ENCODE measurements around the gene ENAM. TPM values are rescaled to one million over a fixed set of nuclear protein-coding genes. Genes with fewer than 3 reads are reported as not detected.

The ENAM gene
- total and polyA plus RNA-seq, 10 of the 15 experiments (the other 5 are each of a cell fraction or from before 2014, with no cell fraction given): 0.04 to 1.3 (median 0.21) TPM

DNA sequence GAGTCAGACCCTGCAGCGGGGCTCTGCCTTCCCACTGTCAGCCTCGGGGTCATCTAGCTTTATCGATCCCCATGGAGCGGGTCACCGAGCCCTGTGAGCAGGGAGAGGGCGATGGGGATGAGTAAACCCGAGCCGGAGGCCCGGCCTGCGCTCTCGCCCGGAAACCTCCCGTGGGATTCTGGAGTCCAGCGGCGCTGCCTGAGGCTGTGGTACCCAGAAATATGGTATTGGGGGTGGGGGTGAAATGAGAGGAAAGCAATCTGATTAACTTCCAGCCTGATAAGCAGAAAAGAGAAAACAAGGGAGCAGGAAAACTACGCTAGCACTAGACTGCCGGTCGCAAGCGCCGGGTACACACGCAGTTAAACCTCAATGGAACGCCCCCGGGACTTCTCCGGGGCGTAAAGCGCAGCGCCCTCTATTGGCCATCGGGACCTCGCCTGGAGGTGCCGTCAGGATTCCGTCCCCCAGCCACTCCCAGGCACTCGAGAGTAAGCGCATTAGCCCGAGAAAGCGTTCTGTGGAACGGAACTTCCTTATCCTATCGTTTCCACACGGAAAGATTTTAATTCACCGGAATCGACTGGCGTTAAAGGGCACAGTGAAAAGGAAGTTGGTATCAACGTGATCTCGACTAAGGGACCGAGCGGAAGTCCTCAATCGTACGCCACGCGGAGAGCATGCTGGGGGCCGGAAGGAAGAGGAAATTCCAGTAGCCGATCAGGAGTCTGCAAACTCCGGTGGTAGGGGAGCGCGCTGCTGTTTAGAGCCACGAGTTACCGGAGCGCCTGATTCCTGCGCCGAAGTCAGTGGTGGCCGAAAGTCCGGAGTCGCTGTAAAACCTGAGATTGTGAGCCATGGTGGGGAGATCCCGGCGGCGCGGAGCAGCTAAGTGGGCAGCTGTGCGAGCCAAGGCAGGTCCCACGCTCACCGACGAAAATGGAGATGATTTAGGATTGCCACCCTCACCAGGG, 59.6 kb downstream of the ENAM start, which contains the start of gene UTP3 (continued):
- TF ChIP-seq SIX5 (IDR thresholded peaks at IDR 0.05; ENCODE audit: low read depth, low read length, severe bottlenecking) (peak; percentile 73), MAX (IDR thresholded peaks at IDR 0.05; ENCODE audit: low read depth, low read length) (peak; percentile 81), MYC (IDR thresholded peaks at IDR 0.05; ENCODE audit: insufficient read depth, insufficient read length, insufficient replicate concordance, low read length, severe bottlenecking) (no peak), RUNX3 (IDR thresholded peaks at IDR 0.05; ENCODE audit: low read length) (peak; percentile 75), MXI1 (IDR thresholded peaks at IDR 0.05; ENCODE audit: low read depth, low read length) (peak; percentile 92), SUPT20H (IDR thresholded peaks at IDR 0.05; ENCODE audit: borderline replicate concordance, control insufficient read depth, low read depth, low read length) (no peak), JUNB (IDR thresholded peaks at IDR 0.05) (peak; percentile 52), CREM (IDR thresholded peaks at IDR 0.05; ENCODE audit: low read depth) (peak; percentile 74; the same call in 1 of the 2 replicates), CREB1 (IDR thresholded peaks at IDR 0.05; ENCODE audit: low read depth) (peak; percentile 71), MTA2 (IDR thresholded peaks at IDR 0.05; ENCODE audit: low read depth) (0 out of 2 replicates have a peak, but pooled peaks have one; percentile 21), MTA3 (IDR thresholded peaks at IDR 0.05; ENCODE audit: borderline replicate concordance, low read length) (no peak), MEF2B (IDR thresholded peaks at IDR 0.05; ENCODE audit: partially characterized antibody, poor library complexity, severe bottlenecking) (peak; percentile 76), TCF12 (IDR thresholded peaks at IDR 0.05; ENCODE audit: low read depth, low read length) (peak; percentile 36), SKIL (IDR thresholded peaks at IDR 0.05; ENCODE audit: low read depth, poor library complexity, severe bottlenecking) (peak; percentile 76), IKZF1 (conservative IDR thresholded peaks at IDR 0.05) (peak; percentile 97), NR2C1 (IDR thresholded peaks at IDR 0.05) (peak; percentile 79)
- TF ChIP-seq, protein P1, sequence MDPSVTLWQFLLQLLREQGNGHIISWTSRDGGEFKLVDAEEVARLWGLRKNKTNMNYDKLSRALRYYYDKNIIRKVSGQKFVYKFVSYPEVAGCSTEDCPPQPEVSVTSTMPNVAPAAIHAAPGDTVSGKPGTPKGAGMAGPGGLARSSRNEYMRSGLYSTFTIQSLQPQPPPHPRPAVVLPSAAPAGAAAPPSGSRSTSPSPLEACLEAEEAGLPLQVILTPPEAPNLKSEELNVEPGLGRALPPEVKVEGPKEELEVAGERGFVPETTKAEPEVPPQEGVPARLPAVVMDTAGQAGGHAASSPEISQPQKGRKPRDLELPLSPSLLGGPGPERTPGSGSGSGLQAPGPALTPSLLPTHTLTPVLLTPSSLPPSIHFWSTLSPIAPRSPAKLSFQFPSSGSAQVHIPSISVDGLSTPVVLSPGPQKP (IDR thresholded peaks at IDR 0.05; ENCODE audit: low read depth, low read length): peak; percentile 96
- TF ChIP-seq, protein P2, sequence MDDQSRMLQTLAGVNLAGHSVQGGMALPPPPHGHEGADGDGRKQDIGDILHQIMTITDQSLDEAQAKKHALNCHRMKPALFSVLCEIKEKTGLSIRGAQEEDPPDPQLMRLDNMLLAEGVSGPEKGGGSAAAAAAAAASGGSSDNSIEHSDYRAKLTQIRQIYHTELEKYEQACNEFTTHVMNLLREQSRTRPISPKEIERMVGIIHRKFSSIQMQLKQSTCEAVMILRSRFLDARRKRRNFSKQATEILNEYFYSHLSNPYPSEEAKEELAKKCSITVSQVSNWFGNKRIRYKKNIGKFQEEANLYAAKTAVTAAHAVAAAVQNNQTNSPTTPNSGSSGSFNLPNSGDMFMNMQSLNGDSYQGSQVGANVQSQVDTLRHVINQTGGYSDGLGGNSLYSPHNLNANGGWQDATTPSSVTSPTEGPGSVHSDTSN (IDR thresholded peaks at IDR 0.05; ENCODE audit: insufficient replicate concordance, low read depth, low read length): no peak
- TF ChIP-seq, protein P3, sequence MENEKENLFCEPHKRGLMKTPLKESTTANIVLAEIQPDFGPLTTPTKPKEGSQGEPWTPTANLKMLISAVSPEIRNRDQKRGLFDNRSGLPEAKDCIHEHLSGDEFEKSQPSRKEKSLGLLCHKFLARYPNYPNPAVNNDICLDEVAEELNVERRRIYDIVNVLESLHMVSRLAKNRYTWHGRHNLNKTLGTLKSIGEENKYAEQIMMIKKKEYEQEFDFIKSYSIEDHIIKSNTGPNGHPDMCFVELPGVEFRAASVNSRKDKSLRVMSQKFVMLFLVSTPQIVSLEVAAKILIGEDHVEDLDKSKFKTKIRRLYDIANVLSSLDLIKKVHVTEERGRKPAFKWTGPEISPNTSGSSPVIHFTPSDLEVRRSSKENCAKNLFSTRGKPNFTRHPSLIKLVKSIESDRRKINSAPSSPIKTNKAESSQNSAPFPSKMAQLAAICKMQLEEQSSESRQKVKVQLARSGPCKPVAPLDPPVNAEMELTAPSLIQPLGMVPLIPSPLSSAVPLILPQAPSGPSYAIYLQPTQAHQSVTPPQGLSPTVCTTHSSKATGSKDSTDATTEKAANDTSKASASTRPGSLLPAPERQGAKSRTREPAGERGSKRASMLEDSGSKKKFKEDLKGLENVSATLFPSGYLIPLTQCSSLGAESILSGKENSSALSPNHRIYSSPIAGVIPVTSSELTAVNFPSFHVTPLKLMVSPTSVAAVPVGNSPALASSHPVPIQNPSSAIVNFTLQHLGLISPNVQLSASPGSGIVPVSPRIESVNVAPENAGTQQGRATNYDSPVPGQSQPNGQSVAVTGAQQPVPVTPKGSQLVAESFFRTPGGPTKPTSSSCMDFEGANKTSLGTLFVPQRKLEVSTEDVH (IDR thresholded peaks at IDR 0.05; ENCODE audit: low read depth, partially characterized antibody): peak; percentile 93
- TF ChIP-seq, protein P4, sequence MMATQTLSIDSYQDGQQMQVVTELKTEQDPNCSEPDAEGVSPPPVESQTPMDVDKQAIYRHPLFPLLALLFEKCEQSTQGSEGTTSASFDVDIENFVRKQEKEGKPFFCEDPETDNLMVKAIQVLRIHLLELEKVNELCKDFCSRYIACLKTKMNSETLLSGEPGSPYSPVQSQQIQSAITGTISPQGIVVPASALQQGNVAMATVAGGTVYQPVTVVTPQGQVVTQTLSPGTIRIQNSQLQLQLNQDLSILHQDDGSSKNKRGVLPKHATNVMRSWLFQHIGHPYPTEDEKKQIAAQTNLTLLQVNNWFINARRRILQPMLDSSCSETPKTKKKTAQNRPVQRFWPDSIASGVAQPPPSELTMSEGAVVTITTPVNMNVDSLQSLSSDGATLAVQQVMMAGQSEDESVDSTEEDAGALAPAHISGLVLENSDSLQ (IDR thresholded peaks at IDR 0.05): peak; percentile 54

Measured in GM12878 (cell line).